Epidermal melanocyte (primary cell): ENCODE measurements around the gene MYBPC3.
A peak's percentile ranks its signal among the peaks of the same experiment; 100 is the strongest.

ENCODE experiments used
- DNase-seq: peaks from one replicate; pipeline ENCODE4 v3.0.0; 2011; ENCODE audit warnings: low spot score; ENCODE audit not compliant: insufficient read length

Gene MYBPC3

GRCh38 chr11:47352556-47352955 lies at the start of gene MYBPC3:
TSS of gene MYBPC3 (minus strand) at chr11:47352702. CDS start at chr11:47352647, 55 bp downstream.
- DNase-seq, result no peak

- no peak for DNase-seq
These were observed 48.3 kb upstream of the MYBPC3 start for GRCh38 chr11:47400768-47401279.

GRCh38 chr11:47399860-47400767 lies 47.6 kb upstream of the MYBPC3 start:
- peak; percentile 57 for DNase-seq

GRCh38 chr11:47398551-47398950 lies 46.0 kb upstream of the MYBPC3 start:
- DNase-seq, result no peak

- no peak for DNase-seq
These were observed 45.5 kb upstream of the MYBPC3 start for GRCh38 chr11:47398011-47398410.

- no peak for DNase-seq
These were observed 43.5 kb upstream of the MYBPC3 start for GRCh38 chr11:47396049-47396320.

GRCh38 chr11:47395223-47396048 lies 42.9 kb upstream of the MYBPC3 start:
- DNase-seq, result no peak

- DNase-seq, result no peak
These were observed 42.1 kb upstream of the MYBPC3 start for GRCh38 chr11:47394322-47395222.

- DNase-seq, result no peak
These were observed 41.5 kb upstream of the MYBPC3 start for GRCh38 chr11:47394050-47394321.

- DNase-seq, result no peak
These were observed 40.9 kb upstream of the MYBPC3 start for GRCh38 chr11:47393163-47394049.

- DNase-seq, result no peak
These were observed 40.2 kb upstream of the MYBPC3 start for GRCh38 chr11:47392546-47393162.

- DNase-seq, result no peak
These were observed 39.4 kb upstream of the MYBPC3 start for GRCh38 chr11:47391711-47392432.

GRCh38 chr11:47391077-47391583 lies 38.6 kb upstream of the MYBPC3 start:
- no peak for DNase-seq

- DNase-seq, result no peak
These were observed 37.9 kb upstream of the MYBPC3 start for GRCh38 chr11:47390422-47390760.

- DNase-seq, result no peak
These were observed 37.3 kb upstream of the MYBPC3 start for GRCh38 chr11:47389577-47390421.

GRCh38 chr11:47388697-47389576 lies 36.4 kb upstream of the MYBPC3 start:
- DNase-seq, result peak; percentile 8

- DNase-seq, result peak; percentile 9
These were observed 35.6 kb upstream of the MYBPC3 start for GRCh38 chr11:47387944-47388696.
